Hepatocyte (in vitro differentiated cells): ENCODE measurements around the gene PWWP2B.

Experiments
- EZH2 ChIP-seq: fragments of 200-600 bp; sonication (generic); IDR thresholded peaks from 2 replicates; pipeline ENCODE4 v1.6.1; 2016; ENCODE audit warnings: antibody characterized with exemption, mild to moderate bottlenecking, borderline replicate concordance
- TF ChIP-seq, protein P1 (sequence below): fragments of 200-600 bp; sonication (generic); IDR thresholded peaks from 2 replicates; pipeline ENCODE4 v1.5.1; 2016; ENCODE audit warnings: antibody characterized with exemption, mild to moderate bottlenecking; ENCODE audit not compliant: poor library complexity

- TF ChIP-seq, protein P1, sequence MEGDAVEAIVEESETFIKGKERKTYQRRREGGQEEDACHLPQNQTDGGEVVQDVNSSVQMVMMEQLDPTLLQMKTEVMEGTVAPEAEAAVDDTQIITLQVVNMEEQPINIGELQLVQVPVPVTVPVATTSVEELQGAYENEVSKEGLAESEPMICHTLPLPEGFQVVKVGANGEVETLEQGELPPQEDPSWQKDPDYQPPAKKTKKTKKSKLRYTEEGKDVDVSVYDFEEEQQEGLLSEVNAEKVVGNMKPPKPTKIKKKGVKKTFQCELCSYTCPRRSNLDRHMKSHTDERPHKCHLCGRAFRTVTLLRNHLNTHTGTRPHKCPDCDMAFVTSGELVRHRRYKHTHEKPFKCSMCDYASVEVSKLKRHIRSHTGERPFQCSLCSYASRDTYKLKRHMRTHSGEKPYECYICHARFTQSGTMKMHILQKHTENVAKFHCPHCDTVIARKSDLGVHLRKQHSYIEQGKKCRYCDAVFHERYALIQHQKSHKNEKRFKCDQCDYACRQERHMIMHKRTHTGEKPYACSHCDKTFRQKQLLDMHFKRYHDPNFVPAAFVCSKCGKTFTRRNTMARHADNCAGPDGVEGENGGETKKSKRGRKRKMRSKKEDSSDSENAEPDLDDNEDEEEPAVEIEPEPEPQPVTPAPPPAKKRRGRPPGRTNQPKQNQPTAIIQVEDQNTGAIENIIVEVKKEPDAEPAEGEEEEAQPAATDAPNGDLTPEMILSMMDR: no peak
- no peak for TF ChIP-seq EZH2
Measured at GRCh38 chr10:132377326-132377725, 19.7 kb upstream of the PWWP2B start.
